Dermis microvascular lymphatic vessel endothelial cell (primary cell): ENCODE results near the gene ACTN1. TPM values are rescaled to one million over a fixed set of nuclear protein-coding genes. Genes with fewer than 3 reads are reported as not detected.
A peak's percentile ranks its signal among the peaks of the same experiment; 100 is the strongest.

Experiments
- DNase-seq, 2 donors: peaks; one replicate each; pipeline versions ENCODE4 v3.0.0 to v3.0.0-alpha.2; 2010; ENCODE audit warnings: low read depth in 2 of 2
- total RNA-seq: library from RNA; depleted of rRNA; stranded (reverse); fragments of >200 nt; gene quantifications from 2 replicates; pipeline ENCODE4 v1.2.1, GENCODE V29; 2014

ACTN1 gene
- total RNA-seq, 1 donor from 2014 or later: 152 TPM

GRCh38 chr14:68970038-68970612 lies 9.0 kb downstream of the ACTN1 start:
- DNase-seq: no peak

DNA sequence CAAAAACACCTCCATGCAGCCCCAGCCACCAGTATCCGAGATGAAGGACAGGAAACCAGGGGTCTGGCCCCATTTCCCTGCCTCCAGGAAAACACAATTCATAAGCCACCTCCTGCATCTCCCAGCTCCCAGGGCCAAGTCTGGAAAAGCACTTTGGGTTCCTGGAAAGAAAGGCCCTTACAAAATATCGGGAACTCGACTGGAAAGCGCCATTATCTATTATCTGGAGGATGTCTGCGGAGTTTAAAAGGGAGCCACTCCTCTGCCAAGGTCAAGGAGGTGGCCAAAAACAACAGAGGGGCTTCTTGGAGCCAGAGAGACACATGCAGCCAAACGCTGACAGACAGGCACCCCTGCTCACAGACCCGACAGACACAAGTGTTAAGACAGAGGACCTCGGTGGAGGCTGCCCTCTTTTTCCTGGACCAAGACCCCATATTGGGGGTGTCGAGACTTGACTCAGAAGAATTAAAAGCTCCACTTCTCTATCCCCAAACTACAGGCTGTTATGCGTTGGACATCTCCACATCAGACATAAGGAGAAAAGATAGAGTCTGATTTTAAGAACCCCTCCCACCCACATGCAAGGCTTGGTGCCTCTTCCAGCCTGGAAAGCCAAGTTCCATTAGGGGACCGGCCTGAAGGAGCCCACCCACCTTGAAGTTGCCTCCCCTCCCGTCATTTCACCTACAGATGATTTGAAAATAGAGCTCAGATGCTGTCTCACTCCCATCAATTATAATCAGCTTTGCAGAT lies 9.6 kb downstream of the ACTN1 start:
- peak in 1 of 2 donors; percentile 81 for DNase-seq

DNA sequence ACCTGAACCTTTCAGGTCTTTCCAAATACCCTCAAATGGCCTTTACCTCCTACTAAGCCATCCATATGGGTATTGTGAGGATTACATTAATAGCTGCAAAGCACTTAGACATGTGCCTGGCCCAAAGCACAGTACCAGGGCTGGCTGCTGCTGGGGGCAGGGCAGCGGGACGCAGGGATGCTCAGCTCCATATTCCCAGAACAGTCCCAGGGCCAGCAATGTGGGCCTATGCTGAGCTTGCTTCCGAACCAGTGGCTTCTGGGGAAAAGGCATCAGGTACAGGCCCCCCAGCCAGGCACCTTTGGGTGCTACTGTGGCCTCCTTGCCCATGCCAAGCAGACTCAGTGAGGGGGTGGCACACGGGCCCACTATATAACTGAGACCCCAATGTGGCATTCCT lies 10.4 kb downstream of the ACTN1 start:
- no peak for DNase-seq

DNA sequence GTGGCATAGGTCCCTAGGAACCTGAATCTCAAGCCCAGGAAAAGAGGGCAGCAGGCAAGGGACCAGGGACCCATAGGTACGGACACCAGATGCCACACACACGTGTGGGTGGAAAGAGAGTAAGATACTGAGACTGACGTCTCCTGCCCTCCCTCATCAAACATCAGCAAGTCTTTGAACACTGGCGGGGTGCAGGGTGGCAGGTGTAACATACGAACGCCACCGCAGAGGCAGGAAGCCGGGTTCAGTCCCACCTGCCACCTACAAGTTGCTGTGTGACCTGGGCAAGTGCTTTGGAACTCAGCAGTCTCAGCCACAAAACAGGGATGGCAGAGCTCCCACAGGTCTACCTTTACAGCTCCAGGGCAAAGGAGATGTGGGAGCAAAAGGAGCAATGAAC lies 11.1 kb downstream of the ACTN1 start:
- no peak for DNase-seq

- no peak for DNase-seq
These were observed 11.6 kb downstream of the ACTN1 start for GRCh38 chr14:68967459-68967940.

DNA sequence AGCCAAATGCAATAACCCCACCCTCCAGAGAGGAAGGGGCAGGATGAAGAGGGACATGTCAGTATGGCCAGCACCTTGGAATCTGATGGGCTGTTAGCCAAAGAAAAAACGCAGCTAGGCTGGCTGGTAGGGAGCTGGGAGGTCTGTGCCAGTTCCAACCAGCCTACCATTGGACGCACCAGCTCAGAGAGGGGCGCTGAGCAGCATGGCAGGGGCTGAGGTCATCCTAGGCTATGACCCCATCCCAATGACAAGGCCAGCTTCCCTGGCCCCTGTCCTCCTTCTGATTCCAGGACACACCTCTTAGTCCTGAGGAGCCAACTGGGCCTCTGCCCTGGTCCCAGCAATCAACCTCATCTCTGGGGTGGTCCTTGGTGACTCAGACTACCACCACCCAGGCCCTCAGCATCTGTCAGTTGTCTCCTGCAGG lies 12.2 kb downstream of the ACTN1 start:
- no peak for DNase-seq

DNA sequence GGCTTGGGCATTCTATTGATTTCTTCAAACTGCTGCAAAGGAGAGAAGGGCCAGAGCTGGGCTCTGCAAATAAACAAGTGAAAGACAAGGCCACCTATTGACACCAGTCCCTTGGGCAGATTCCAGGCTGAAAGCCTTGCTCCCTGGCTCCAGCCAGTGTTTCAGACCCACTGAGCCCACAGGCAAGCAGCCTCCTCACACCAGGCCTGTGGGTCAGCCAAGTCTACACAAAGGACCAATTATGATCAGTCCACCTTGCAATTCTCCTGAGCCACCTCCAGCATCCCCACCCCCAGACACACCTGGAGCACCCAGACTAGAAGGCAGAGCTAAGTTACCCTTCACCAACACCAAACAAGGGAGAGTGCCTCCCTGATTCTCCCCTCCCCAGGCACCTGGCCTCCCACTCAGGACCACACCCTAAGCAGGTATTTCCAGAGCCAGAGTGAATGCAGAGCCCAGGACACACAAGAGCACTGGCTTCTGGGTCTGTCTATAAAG lies 13.8 kb downstream of the ACTN1 start:
- no peak for DNase-seq

DNA sequence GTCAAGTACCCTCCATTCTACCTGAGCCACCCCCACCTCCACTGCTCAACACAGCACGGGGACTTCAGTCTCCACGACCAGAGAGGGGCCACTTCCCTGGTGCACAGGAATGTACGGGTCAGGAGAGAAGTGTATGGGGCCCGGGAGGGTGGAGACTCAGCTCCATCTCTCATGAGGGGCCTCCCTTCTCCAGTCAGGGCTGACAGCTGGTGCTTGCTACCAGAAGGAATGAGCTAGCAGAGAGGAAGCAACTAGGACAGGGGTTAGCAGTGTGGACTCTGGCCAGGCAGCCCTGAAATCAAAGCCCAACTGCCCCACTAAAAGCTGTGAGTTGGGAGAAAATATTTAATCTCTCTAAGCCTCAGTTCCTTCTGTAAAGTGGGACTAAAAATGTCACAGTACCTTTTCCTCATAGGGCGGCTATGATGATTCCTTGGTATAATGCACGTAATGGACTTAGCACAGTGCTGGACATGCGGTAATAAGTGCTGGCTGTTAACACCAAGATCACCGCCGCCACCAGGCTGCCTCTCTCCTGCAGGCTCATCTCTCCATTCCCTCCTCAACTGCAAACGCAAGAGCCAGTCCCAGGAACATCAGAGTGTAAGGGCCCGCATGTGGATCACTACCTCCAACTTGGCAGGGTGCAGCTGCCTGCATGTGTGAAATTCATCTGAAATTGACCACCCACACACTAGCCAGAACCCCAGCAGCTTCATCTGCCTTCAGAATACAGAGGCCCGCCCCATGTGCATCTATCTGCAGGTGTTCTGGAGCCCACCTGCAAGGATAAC lies 14.6 kb downstream of the ACTN1 start:
- DNase-seq: no peak

GRCh38 chr14:68962681-68963080 lies 16.4 kb downstream of the ACTN1 start:
- DNase-seq: no peak

DNA sequence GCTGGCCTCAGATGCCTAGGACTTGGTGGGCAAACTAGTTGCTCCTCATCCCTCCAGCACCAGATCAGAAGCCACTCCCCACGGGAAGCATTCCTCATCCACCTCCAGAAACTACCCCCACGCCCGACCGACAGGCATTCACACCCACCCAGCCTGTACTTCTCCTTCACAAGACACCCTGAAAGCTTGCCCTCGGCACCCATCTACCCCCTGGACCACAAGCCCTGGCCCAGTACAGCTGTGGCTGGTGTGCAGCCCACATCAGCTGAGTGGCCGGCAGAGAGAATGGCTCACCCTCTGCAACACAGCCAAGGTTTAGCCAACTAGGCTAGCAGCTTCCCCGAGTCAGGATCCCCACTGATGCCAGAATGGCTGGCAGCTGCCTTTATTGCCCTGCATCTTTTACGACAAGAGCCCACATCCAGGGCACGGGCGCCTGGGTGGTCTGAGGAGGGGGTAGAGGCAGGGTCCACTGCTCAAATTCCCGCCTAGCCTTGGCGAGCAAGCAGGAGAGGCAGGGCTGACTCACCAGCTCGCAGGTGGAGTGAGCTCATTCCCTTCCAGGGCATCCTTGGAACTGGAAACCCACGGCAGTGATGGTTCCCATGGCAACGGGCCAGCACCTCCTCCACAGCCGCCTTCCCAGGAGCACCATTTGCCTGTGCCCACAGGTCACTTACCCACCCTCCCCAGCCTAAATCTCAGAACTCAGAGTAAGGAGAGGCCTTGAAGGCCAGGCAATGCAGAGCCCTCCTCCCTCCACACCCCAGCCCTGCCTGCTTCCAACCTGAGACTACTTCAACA lies 17.1 kb downstream of the ACTN1 start:
- DNase-seq: peak in 1 of 2 donors; percentile 61

GRCh38 chr14:68961361-68961760 lies 17.7 kb downstream of the ACTN1 start:
- DNase-seq: no peak

DNA sequence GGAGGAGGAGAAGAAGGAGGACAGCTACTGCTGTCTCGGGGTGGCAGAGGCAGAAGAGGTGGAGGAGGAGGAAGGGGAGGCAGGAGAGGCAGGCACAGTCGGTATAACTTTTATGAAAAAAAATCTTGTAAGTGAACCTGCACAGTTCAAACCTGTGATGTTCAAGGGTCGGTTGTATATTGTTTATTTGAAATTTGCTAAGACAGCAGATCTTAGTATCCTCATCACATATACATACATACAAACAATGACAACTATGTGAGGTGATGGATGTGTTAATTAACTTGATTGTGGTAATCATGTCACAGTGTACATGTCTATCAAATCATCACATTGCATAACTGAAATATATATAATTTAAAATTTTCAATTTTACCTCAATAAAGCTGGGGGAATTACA lies 19.0 kb downstream of the ACTN1 start:
- DNase-seq: no peak

DNA sequence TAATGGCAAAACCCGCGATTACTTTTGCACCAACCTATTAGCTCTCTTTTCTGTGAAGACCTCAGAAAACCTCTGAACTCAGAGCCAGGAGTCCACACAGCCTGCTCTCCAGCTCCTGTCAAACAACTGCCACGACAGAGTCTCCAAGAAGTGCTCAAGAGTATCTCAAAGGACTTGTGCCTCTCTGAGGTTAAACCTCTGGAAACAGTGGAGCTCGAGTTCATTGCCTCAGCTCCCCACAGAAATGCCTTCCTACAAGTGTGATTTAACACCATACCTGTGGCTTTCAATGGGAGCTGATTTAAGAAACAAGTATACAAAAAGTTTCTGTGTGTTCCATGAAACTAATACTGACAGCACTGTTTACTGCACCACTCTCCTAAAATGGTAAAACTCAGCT lies 20.1 kb downstream of the ACTN1 start:
- no peak for DNase-seq

DNA sequence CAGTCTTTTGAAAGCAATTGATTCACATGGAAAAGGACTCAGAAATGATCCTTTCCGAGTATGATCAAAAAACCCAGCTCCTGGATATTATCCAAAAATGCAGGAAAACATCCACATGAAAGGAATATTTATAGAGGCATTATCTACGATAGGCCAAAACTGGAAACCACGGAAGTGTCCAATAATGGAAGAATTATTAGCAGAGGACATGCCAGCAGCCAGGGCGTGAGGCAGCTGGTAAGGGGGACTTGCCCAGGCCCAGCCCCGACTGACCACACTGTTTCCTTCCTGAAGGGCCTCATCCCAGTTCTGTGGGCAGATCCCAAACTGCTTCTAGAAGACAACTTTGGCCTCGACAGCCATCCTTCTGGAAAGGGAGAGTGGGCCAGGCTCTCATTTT lies 20.5 kb downstream of the ACTN1 start:
- DNase-seq: peak; percentile 78 to 90

GRCh38 chr14:68957775-68958174 lies 21.3 kb downstream of the ACTN1 start:
- DNase-seq: peak in 1 of 2 donors; percentile 60

- no peak for DNase-seq
These were observed 22.4 kb downstream of the ACTN1 start for GRCh38 chr14:68956724-68957123.

DNA sequence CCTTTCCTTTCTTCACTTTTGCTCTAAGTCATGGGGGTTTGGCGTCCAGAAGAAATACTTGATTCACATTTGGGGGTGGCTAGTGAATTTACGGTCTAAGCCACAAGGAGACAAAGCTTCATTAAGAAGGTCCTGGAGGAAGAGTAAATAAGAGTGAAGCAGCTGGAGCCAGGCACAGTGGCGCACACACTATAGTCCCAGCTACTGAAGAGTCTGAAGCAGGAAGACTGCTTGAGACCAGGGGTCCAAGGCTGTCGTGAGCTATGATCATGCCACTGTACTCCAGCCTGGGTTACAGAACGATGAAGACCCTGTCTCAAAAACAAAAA lies 23.3 kb downstream of the ACTN1 start:
- no peak for DNase-seq

- DNase-seq: peak; percentile 76 to 88
These were observed 23.8 kb downstream of the ACTN1 start for GRCh38 chr14:68955164-68955850.

DNA sequence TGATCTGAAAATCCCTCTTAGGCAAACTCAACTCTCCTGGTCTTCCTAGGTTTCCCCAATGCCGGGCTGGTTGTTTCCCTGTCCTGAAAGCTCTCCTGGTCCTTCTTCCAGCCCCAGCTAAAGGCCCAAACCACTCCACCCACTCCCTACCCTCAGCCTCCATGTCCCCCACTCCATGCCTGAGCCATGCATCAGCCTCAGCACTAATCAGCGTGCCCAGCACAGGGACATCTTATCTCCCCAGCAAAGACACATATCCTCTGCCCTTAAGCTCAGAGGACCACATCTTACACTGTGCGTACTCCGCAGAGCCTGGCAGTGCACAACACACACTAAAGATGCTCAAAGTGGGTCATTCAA lies 25.9 kb downstream of the ACTN1 start:
- DNase-seq: no peak

GRCh38 chr14:68952531-68953195 lies 26.4 kb downstream of the ACTN1 start:
- DNase-seq: no peak
